HG03565 (cell line): ENCODE measurements around the gene KCND3.

ENCODE experiments used
- ATAC-seq: cut with Tn5 transposase; IDR thresholded peaks from one replicate; pipeline ENCODE4 v1.9.1; 2021; ENCODE audit warnings: mild to moderate bottlenecking, moderate library complexity; ENCODE audit not compliant: unreplicated experiment

KCND3 gene

GRCh38 chr1:111784273-111784901 is 205.1 kb downstream of the KCND3 start:
- no peak for ATAC-seq

- ATAC-seq: no peak
These were observed 209.9 kb downstream of the KCND3 start for GRCh38 chr1:111779546-111779945.

- no peak for ATAC-seq
These were observed 210.9 kb downstream of the KCND3 start for GRCh38 chr1:111778541-111779051.

- no peak for ATAC-seq
These were observed 211.4 kb downstream of the KCND3 start for GRCh38 chr1:111778066-111778465.

- ATAC-seq: no peak
These were observed 212.2 kb downstream of the KCND3 start for GRCh38 chr1:111777301-111777700.

- no peak for ATAC-seq
These were observed 212.6 kb downstream of the KCND3 start for GRCh38 chr1:111776861-111777260.

- ATAC-seq: no peak
These were observed 213.1 kb downstream of the KCND3 start for GRCh38 chr1:111776391-111776790.

GRCh38 chr1:111775966-111776365 is 213.5 kb downstream of the KCND3 start:
- no peak for ATAC-seq

GRCh38 chr1:111770916-111771315 is 218.6 kb downstream of the KCND3 start:
- ATAC-seq: no peak

GRCh38 chr1:111769517-111770146 is 219.8 kb downstream of the KCND3 start:
- ATAC-seq: no peak

GRCh38 chr1:111768625-111769024 is 220.8 kb downstream of the KCND3 start:
- no peak for ATAC-seq

GRCh38 chr1:111768023-111768422 is 221.4 kb downstream of the KCND3 start:
- no peak for ATAC-seq

GRCh38 chr1:111762332-111762731 is 227.1 kb downstream of the KCND3 start:
- ATAC-seq: no peak

GRCh38 chr1:111761717-111762116 is 227.8 kb downstream of the KCND3 start:
- no peak for ATAC-seq

- ATAC-seq: no peak
These were observed 231.1 kb downstream of the KCND3 start for GRCh38 chr1:111758373-111758772.

- peak; percentile 16 for ATAC-seq
These were observed 233.3 kb downstream of the KCND3 start for GRCh38 chr1:111756124-111756513.

- ATAC-seq: peak; percentile 84
These were observed 233.9 kb downstream of the KCND3 start, which contains the start of gene DDX20 for GRCh38 chr1:111755331-111756123. Gene DDX20, plus strand, starts transcription at chr1:111755901. Its CDS starts 24 bp downstream, at chr1:111755925.

- ATAC-seq: no peak
These were observed 234.5 kb downstream of the KCND3 start for GRCh38 chr1:111754984-111755330.

GRCh38 chr1:111751906-111752575 is 237.4 kb downstream of the KCND3 start:
- ATAC-seq: no peak

- ATAC-seq: no peak
These were observed 238.6 kb downstream of the KCND3 start for GRCh38 chr1:111750856-111751255.

GRCh38 chr1:111749628-111750027 is 239.8 kb downstream of the KCND3 start:
- no peak for ATAC-seq
